ENCODE data around the gene CHSY3.

CHSY3 gene

DNA sequence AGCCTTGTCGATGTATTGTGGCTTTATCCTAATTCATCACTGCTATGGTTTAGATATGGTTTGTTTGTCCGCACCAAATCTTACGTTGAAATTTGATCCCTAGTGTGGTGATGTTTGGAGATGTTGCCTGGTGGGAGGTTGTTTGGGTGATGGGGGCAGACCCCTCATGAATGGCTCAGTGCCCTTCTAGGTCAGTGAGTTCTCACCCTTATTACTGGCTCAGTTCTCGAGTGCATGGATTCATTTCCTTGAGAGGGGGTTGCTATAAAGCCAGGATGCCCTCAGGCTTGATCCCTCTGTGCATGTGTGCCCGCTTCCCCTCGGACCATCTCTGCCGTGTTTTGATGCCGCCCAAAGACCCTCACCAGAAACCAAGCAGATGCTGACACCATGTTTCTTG is 114.4 kb downstream of the CHSY3 start:
- H3K4me3 ChIP-seq (ENCODE audit: low read depth, low read length), result no peak overlapping the region
- TF ChIP-seq, protein P1, sequence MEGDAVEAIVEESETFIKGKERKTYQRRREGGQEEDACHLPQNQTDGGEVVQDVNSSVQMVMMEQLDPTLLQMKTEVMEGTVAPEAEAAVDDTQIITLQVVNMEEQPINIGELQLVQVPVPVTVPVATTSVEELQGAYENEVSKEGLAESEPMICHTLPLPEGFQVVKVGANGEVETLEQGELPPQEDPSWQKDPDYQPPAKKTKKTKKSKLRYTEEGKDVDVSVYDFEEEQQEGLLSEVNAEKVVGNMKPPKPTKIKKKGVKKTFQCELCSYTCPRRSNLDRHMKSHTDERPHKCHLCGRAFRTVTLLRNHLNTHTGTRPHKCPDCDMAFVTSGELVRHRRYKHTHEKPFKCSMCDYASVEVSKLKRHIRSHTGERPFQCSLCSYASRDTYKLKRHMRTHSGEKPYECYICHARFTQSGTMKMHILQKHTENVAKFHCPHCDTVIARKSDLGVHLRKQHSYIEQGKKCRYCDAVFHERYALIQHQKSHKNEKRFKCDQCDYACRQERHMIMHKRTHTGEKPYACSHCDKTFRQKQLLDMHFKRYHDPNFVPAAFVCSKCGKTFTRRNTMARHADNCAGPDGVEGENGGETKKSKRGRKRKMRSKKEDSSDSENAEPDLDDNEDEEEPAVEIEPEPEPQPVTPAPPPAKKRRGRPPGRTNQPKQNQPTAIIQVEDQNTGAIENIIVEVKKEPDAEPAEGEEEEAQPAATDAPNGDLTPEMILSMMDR (IDR thresholded peaks at IDR 0.05; ENCODE audit: low read depth, low read length), result no peak

DNA sequence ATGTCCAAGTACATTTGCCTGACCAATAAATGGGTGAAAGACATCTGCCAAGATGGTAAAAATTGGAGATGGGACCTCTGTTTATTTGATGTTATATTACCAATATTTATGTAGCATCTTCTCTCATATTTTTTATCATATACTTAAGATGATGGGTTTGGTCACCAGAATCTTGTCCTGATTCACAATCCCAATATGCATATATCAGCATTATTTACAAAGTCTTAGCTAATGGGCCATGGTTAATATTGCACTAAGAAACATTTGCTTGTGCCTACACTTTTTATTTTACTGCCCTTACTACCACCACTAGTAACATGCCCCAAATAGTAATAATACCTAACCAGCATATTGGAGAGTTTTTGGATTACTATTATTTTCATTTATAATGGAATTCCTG is 116.7 kb downstream of the CHSY3 start:
- H3K4me3 ChIP-seq (ENCODE audit: low read depth, low read length), result no peak overlapping the region
- TF ChIP-seq, protein P1 (IDR thresholded peaks at IDR 0.05; ENCODE audit: low read depth, low read length), result no peak

DNA sequence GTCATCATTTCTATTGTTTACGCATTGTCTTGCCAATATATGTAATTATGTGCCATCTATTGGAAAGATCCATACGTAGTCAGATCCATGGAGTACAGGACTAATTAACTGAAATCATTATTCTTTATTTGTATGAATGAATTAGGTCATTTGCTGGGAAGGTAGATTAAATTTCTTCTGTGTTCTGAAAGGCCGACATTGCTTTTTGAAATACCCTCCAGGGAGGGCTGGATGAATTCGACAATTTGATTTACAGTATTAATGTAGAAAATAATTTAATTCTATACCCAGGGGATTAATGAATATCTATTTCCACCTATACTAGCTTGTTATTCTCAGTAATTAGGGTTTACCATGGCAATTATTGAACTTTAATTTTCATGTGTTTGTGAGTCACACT is 117.6 kb downstream of the CHSY3 start:
- TF ChIP-seq, protein P1 (IDR thresholded peaks at IDR 0.05; ENCODE audit: low read depth, low read length), result no peak
- H3K4me3 ChIP-seq (ENCODE audit: low read depth, low read length), result no peak overlapping the region

DNA sequence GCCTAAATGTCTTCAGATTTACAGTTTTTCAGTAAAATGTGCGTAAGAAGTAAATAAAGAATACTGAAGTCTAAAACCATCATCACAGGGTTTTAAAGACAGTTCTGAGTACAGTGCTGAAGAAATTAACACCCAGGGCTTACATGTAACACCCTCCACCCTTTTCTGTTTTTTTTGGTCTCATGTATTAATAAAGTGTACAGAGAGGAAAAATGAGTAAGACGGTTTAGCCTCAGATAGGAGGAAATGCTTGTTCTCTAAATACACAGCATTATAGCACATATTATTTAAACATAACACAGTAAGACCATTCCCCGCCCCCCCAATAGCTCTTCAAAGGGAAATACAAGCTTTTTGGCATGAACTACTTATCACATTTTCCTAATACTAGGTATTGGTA is 119.3 kb downstream of the CHSY3 start:
- H3K4me3 ChIP-seq (ENCODE audit: low read depth, low read length), result no peak overlapping the region
- TF ChIP-seq, protein P1 (IDR thresholded peaks at IDR 0.05; ENCODE audit: low read depth, low read length), result no peak

DNA sequence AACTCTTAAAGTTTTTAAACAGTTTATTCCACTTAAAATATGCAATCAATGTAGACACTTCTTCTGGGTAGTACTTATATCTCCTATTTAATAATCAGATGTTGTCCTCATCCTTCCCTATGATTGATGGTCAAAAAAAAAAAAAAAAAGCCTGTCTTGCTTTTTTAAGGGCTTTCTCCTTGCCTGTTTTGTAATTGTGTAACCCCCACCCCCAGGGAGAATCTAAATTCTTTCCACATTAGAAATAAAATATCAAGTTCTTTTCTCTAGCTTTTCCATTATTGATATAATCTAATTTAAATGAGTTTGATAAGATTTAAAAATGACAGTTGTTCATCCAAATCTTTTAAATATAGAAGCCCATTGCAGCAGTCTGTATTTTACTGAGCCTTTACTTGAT is 119.7 kb downstream of the CHSY3 start:
- TF ChIP-seq, protein P1 (IDR thresholded peaks at IDR 0.05; ENCODE audit: low read depth, low read length), result no peak

DNA sequence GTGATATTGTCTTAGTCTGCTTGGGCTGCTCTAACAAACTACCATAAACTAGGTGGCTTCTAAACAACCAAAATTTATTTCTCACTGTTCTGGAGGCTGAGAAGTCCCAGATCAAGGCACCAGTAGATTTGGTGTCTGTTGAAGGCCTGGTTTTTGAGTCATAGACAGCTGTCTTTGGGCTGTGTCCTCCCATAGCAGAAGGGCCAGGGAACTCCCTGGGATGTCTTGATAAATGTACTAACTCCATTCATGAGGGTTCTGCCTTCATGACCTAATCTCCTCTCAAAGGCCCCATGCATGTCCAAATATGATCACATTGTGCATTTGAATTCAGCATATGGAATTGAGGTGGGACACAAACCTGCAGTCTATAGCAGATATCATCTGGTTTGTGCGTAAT is 121.2 kb downstream of the CHSY3 start:
- H3K4me3 ChIP-seq (ENCODE audit: low read depth, low read length), result no peak overlapping the region
- TF ChIP-seq, protein P1 (IDR thresholded peaks at IDR 0.05; ENCODE audit: low read depth, low read length), result no peak

More for the DNA sequence above, 119.7 kb downstream of the CHSY3 start:
- H3K4me3 ChIP-seq (ENCODE audit: low read depth, low read length), result no peak overlapping the region

DNA sequence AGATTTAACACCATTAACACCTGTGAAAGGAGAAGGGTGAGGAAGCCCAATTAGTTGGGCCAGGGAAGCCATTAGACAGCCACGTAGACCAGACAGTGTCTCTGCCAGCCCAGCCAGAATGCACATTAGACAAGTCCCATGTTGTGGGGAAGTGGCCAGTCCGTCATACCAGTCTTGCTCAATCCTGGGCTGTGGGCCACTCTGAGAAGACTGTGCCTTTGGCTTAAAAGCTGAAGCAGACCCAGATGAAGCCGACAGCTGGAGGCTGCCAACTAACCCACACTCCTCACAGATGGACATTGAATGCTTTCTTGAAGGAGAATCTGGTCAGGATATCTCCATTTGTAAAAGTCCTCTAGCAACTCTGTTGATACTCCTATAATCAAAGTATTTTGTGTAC is 128.5 kb downstream of the CHSY3 start:
- no peak overlapping the region for H3K4me3 ChIP-seq (ENCODE audit: low read depth, low read length)
- TF ChIP-seq, protein P1 (IDR thresholded peaks at IDR 0.05; ENCODE audit: low read depth, low read length), result no peak

All from WI38 (cell line).